H1 (cell line): ENCODE results near the gene GALNT15. TPM values are rescaled to one million over a fixed set of nuclear protein-coding genes. Genes with fewer than 3 reads are reported as not detected.

ENCODE experiments used
- EGR1 ChIP-seq: IDR thresholded peaks from 2 replicates; pipeline ENCODE4 v1.6.1; 2011; ENCODE audit warnings: low read depth, low read length, borderline replicate concordance
- GTF2F1 ChIP-seq: IDR thresholded peaks from 2 replicates; pipeline ENCODE4 v1.6.1; 2012; ENCODE audit warnings: low read depth, low read length, improper control_type of control experiment, borderline replicate concordance
- HDAC2 ChIP-seq, 2 experiments: fragments of 300-600 bp in 1 of 2; sonication (generic) in 1 of 2; IDR thresholded peaks; 2 replicates each; pipeline ENCODE4 v1.6.1; 2011 to 2012; ENCODE audit warnings: low read depth in 2 of 2, low read length in 2 of 2, mild to moderate bottlenecking in 2 of 2, moderate library complexity in 2 of 2, borderline replicate concordance in 1 of 2, inconsistent platforms in 1 of 2
- KDM1A ChIP-seq: fragments of 200-600, 300-600 bp; sonication (generic); IDR thresholded peaks from 2 replicates; pipeline ENCODE4 v1.7.1; 2016; ENCODE audit warnings: mild to moderate bottlenecking, low read length, borderline replicate concordance
- KDM4A ChIP-seq: IDR thresholded peaks from one replicate; pipeline ENCODE4 v1.7.1; 2012; ENCODE audit warnings: low read depth, mild to moderate bottlenecking, moderate library complexity, low read length, inconsistent platforms; ENCODE audit not compliant: severe bottlenecking
- KDM5A ChIP-seq: fragments of 200-600 bp; IDR thresholded peaks from 2 replicates; pipeline ENCODE4 v1.7.1; 2012; ENCODE audit warnings: mild to moderate bottlenecking, low read length, inconsistent platforms, mixed read lengths
- RNF2 ChIP-seq: fragments of 200-900, 300-1000 bp; sonication (generic); IDR thresholded peaks from 2 replicates; pipeline ENCODE4 v1.7.1; 2016; ENCODE audit warnings: borderline replicate concordance, low read depth, mild to moderate bottlenecking, antibody characterized with exemption, low read length; ENCODE audit not compliant: poor library complexity, severe bottlenecking; ENCODE audit errors: missing control alignments
- TCF12 ChIP-seq: IDR thresholded peaks from 2 replicates; pipeline ENCODE4 v1.6.1; 2011; ENCODE audit warnings: low read depth, mild to moderate bottlenecking, low read length
- TEAD4 ChIP-seq: IDR thresholded peaks from 2 replicates; pipeline ENCODE4 v1.6.1; 2012; ENCODE audit warnings: low read depth, low read length, inconsistent platforms, mixed read lengths
- polyA plus RNA-seq, 7 experiments: library from polyadenylated mRNA; depleted of rRNA in 3 of 7; stranded (reverse) in 5 of 7; unstranded in 2 of 7; fragments of >200 nt in 5 of 7; fragments of 200-250 nt in 2 of 7; gene quantifications; 1 replicate in 5 of 7; 2 replicates in 1 of 7; 4 replicates in 1 of 7; pipeline versions ENCODE4 v1.2.1 to v1.2.3, GENCODE V29; 2011 to 2013; ENCODE audit warnings: missing spikeins in 2 of 7, mixed read lengths in 2 of 7
- total RNA-seq: library from RNA; stranded (reverse); fragmentation: NEBNext Ultra II Directional; extraction: Animal tissue kit (Norgen Biotek cat#: 25700); gene quantifications from 2 replicates; pipeline ENCODE4 v1.2.1, GENCODE V29; 2021
- TF ChIP-seq, protein P1 (sequence below), 3 experiments: IDR thresholded peaks; 1 replicate in 2 of 3; 2 replicates in 1 of 3; pipeline versions ENCODE4 v1.5.1 to v1.6.1; 2011; ENCODE audit warnings: low read length in 3 of 3, mild to moderate bottlenecking in 3 of 3, inconsistent platforms in 2 of 3, low read depth in 1 of 3, moderate library complexity in 1 of 3; ENCODE audit not compliant: insufficient read depth in 1 of 3; ENCODE audit errors: control extremely low read depth in 1 of 3
- TF ChIP-seq, protein P2 (sequence below): IDR thresholded peaks from 2 replicates; pipeline ENCODE4 v1.6.1; 2012; ENCODE audit warnings: inconsistent platforms

GALNT15 gene
- total and polyA plus RNA-seq, 2 of the 8 experiments (the other 6 are each of a cell fraction or from before 2014, with no cell fraction given): 0.02 TPM; not detected in 1

DNA sequence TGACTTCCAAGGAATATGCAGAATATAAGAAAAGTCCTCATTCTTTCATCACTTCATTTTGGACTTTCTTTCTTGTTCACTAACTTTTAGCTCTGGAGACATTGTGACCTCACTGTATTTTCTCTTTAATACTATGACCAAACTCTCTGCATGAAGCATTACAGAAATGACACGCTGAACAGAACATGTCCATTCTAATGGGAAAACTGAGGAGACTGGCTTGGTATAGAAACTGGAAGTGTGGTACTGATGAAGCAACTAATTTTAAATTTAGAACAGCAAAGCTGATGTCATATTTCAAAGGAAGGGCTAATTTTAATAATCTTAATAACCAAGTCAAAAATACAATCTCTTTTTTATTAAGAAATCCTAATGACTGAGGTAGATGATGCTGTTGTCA is 85.6 kb downstream of the GALNT15 start (continued):
- TF ChIP-seq, protein P1, sequence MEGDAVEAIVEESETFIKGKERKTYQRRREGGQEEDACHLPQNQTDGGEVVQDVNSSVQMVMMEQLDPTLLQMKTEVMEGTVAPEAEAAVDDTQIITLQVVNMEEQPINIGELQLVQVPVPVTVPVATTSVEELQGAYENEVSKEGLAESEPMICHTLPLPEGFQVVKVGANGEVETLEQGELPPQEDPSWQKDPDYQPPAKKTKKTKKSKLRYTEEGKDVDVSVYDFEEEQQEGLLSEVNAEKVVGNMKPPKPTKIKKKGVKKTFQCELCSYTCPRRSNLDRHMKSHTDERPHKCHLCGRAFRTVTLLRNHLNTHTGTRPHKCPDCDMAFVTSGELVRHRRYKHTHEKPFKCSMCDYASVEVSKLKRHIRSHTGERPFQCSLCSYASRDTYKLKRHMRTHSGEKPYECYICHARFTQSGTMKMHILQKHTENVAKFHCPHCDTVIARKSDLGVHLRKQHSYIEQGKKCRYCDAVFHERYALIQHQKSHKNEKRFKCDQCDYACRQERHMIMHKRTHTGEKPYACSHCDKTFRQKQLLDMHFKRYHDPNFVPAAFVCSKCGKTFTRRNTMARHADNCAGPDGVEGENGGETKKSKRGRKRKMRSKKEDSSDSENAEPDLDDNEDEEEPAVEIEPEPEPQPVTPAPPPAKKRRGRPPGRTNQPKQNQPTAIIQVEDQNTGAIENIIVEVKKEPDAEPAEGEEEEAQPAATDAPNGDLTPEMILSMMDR (IDR thresholded peaks at IDR 0.05; ENCODE audit: control extremely low read depth in 1 of 3, insufficient read depth in 1 of 3, low read depth in 1 of 3, low read length in 3 of 3): no peak
- no peak for TF ChIP-seq KDM4A
- TF ChIP-seq, protein P2, sequence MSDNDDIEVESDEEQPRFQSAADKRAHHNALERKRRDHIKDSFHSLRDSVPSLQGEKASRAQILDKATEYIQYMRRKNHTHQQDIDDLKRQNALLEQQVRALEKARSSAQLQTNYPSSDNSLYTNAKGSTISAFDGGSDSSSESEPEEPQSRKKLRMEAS: no peak
- no peak for TF ChIP-seq EGR1
- TF ChIP-seq TCF12: no peak
- no peak for TF ChIP-seq HDAC2 (IDR thresholded peaks at IDR 0.05; ENCODE audit: borderline replicate concordance in 1 of 2, low read depth in 2 of 2, low read length in 2 of 2)
- no peak for TF ChIP-seq RNF2
- no peak for TF ChIP-seq GTF2F1
- no peak for TF ChIP-seq KDM1A
- TF ChIP-seq TEAD4: no peak
- TF ChIP-seq KDM5A: no peak
